IMR-90 (cell line): ENCODE measurements around the gene PLCB4. TPM values are rescaled to one million over a fixed set of nuclear protein-coding genes. Genes with fewer than 3 reads are reported as not detected.

Experiments
- ATAC-seq: fragments of 200-7000 bp; cut with Tn5 transposase; 2 replicates; pipeline ENCODE4 v1.9.1; 2020; ENCODE audit warnings: low read depth, mild to moderate bottlenecking, moderate library complexity
- BruUV-seq: library from RNA; stranded (reverse); fragments of 400-500 nt; replicated peaks from 2 replicates; lab custom pipeline; 2021; lab: Mats Ljungman, UMichigan
- CTCF ChIA-PET: fragments of 300-600 bp; formaldehyde crosslinking; extraction: SDS; loops from one replicate; lab custom pipeline; 2021; ENCODE audit warnings: antibody characterized with exemption; lab: Yijun Ruan, JAX
- POLR2A ChIA-PET: fragments of 300-600 bp; sonication (Branson Sonifier 250); formaldehyde crosslinking; loops from one replicate; lab custom pipeline; 2022; ENCODE audit warnings: antibody characterized with exemption; ENCODE audit not compliant: unreplicated experiment; lab: Charles Lee
- DNase-seq: peaks from one replicate; pipeline ENCODE4 v3.0.0; 2013
- H2AFZ ChIP-seq: replicated peaks from 2 replicates; pipeline ENCODE3; 2013; ENCODE audit warnings: low read length, mild to moderate bottlenecking; ENCODE audit not compliant: poor library complexity
- H2AK5ac ChIP-seq: 2 replicates; pipeline ENCODE4 v1.6.1; 2013; ENCODE audit warnings: low read depth, low read length, inconsistent platforms
- H2AK9ac ChIP-seq: replicated peaks from 2 replicates; pipeline ENCODE3; 2013; ENCODE audit warnings: mild to moderate bottlenecking, low read depth, low read length, moderate library complexity; ENCODE audit not compliant: poor library complexity
- H2BK120ac ChIP-seq: 2 replicates; pipeline ENCODE4 v1.6.1; 2013; ENCODE audit warnings: low read depth, low read length, inconsistent platforms
- H2BK15ac ChIP-seq: 3 replicates; pipeline ENCODE4 v1.6.1; 2013; ENCODE audit warnings: low read depth, low read length, inconsistent platforms
- H2BK20ac ChIP-seq: 2 replicates; pipeline ENCODE4 v1.6.1; 2013; ENCODE audit warnings: low read depth, mild to moderate bottlenecking, inconsistent platforms, low read length, moderate library complexity
- H2BK5ac ChIP-seq: 2 replicates; pipeline ENCODE4 v1.6.1; 2013; ENCODE audit warnings: mild to moderate bottlenecking, low read depth, low read length, inconsistent platforms; ENCODE audit not compliant: poor library complexity, severe bottlenecking
- H3K14ac ChIP-seq: replicated peaks from 2 replicates; pipeline ENCODE4 v1.6.1; 2013; ENCODE audit warnings: low read depth, low read length, inconsistent platforms
- H3K18ac ChIP-seq: 2 replicates; pipeline ENCODE4 v1.6.1; 2013; ENCODE audit warnings: low read depth, low read length, control low read depth
- H3K23ac ChIP-seq: 2 replicates; pipeline ENCODE4 v1.6.1; 2013; ENCODE audit warnings: low read depth, low read length, inconsistent platforms
- H3K27ac ChIP-seq: 2 replicates; pipeline ENCODE4 v1.5.1; 2013; ENCODE audit warnings: mild to moderate bottlenecking, control low read depth, low read length; ENCODE audit not compliant: insufficient read depth
- H3K27me3 ChIP-seq: 2 replicates; pipeline ENCODE4 v1.6.1; 2013; ENCODE audit warnings: low read length; ENCODE audit not compliant: control insufficient read depth, insufficient read depth
- H3K36me3 ChIP-seq: 2 replicates; pipeline ENCODE4 v1.6.1; 2013; ENCODE audit warnings: low read length, mixed read lengths; ENCODE audit not compliant: control insufficient read depth, insufficient read depth
- H3K4ac ChIP-seq: 2 replicates; pipeline ENCODE4 v1.6.1; 2013; ENCODE audit warnings: low read depth, low read length, inconsistent platforms
- H3K4me1 ChIP-seq: 2 replicates; pipeline ENCODE4 v1.6.1; 2013; ENCODE audit warnings: low read length, mixed read lengths; ENCODE audit not compliant: control insufficient read depth, insufficient read depth
- H3K4me2 ChIP-seq: 2 replicates; pipeline ENCODE4 v1.6.1; 2013; ENCODE audit warnings: low read depth, mild to moderate bottlenecking, control low read depth, low read length, moderate library complexity
- H3K4me3 ChIP-seq: 2 replicates; pipeline ENCODE4 v1.5.1; 2013; ENCODE audit warnings: low read depth, mild to moderate bottlenecking, control low read depth, low read length, moderate library complexity; ENCODE audit not compliant: insufficient read depth
- H3K56ac ChIP-seq: 2 replicates; pipeline ENCODE4 v1.6.1; 2013; ENCODE audit warnings: low read length, inconsistent platforms; ENCODE audit not compliant: insufficient read depth; ENCODE audit errors: extremely low read depth
- H3K79me1 ChIP-seq, 2 experiments: 2 replicates each; pipeline ENCODE4 v1.6.1; 2013; ENCODE audit warnings: low read length in 2 of 2, inconsistent platforms in 1 of 2, low read depth in 1 of 2
- H3K9ac ChIP-seq: 2 replicates; pipeline ENCODE4 v1.6.1; 2013; ENCODE audit warnings: low read depth, low read length, control low read depth
- H3K9me1 ChIP-seq: 2 replicates; pipeline ENCODE4 v1.6.1; 2013; ENCODE audit warnings: low read length, inconsistent platforms; ENCODE audit not compliant: insufficient read depth
- H3K9me3 ChIP-seq: 2 replicates; pipeline ENCODE4 v1.6.1; 2013; ENCODE audit warnings: low read length; ENCODE audit not compliant: control insufficient read depth, insufficient read depth
- H4K20me1 ChIP-seq: 2 replicates; pipeline ENCODE4 v1.6.1; 2013; ENCODE audit warnings: low read length, inconsistent platforms; ENCODE audit not compliant: insufficient read depth
- H4K5ac ChIP-seq: 2 replicates; pipeline ENCODE4 v1.6.1; 2013; ENCODE audit warnings: mild to moderate bottlenecking, low read depth, low read length, control low read depth
- H4K8ac ChIP-seq, 2 experiments: 2 replicates each; pipeline ENCODE4 v1.6.1; 2013; ENCODE audit warnings: low read depth in 2 of 2, low read length in 2 of 2, control low read depth in 1 of 2, inconsistent platforms in 1 of 2
- H4K91ac ChIP-seq: 2 replicates; pipeline ENCODE4 v1.6.1; 2013; ENCODE audit warnings: low read depth, low read length, inconsistent platforms; ENCODE audit not compliant: insufficient read depth
- CTCF ChIP-seq: conservative IDR thresholded peaks from 2 replicates; pipeline ENCODE4 v1.5.1; 2012; ENCODE audit warnings: mild to moderate bottlenecking, low read depth, low read length, improper control_type of control experiment
- MAFK ChIP-seq: IDR thresholded peaks from 2 replicates; pipeline ENCODE4 v1.6.1; 2012; ENCODE audit warnings: low read depth, low read length, improper control_type of control experiment
- RAD21 ChIP-seq: IDR thresholded peaks from 2 replicates; pipeline ENCODE4 v1.6.1; 2012; ENCODE audit warnings: low read length, improper control_type of control experiment
- WGBS, 2 experiments: methylation state at CpG; one replicate each; pipeline versions ENCODE4 v1.1.5 to v1.1.7; 2013; ENCODE audit warnings: missing lambda C conversion rate in 2 of 2; ENCODE audit not compliant: insufficient read length in 1 of 2; ENCODE audit errors: extremely low coverage in 2 of 2; 5-methylcytosine and 5-hydroxymethylcytosine counted together
- dilution Hi-C: fragments of 300-500 bp; cut with HindIII; formaldehyde crosslinking; loops from one replicate; pipeline ENCODE4 v1.14.3; 2018; ENCODE audit warnings: low sequenced_read_pairs; ENCODE audit not compliant: unreplicated experiment
- in situ Hi-C: fragments of 300-500 bp; cut with MboI; formaldehyde crosslinking; loops from 3 replicates; pipeline ENCODE4 v1.14.3; 2019; ENCODE audit warnings: low sequenced_read_pairs, inconsistent platforms, mixed read lengths
- intact Hi-C: fragments of 100-400 bp; cut with micrococcal nuclease; formaldehyde crosslinking; loops from 2 replicates; pipeline ENCODE4 v1.10.0; 2022
- polyA plus RNA-seq, 3 experiments: library from polyadenylated mRNA; depleted of rRNA; stranded (reverse); fragments of >200 nt; gene quantifications; 2 replicates each; pipeline ENCODE4 v1.2.3, GENCODE V29; 2012; ENCODE audit warnings: low replicate concordance in 1 of 3
- total RNA-seq: library from RNA; depleted of rRNA; stranded (reverse); fragments of >200 nt; gene quantifications from 2 replicates; pipeline ENCODE4 v1.2.3, GENCODE V29; 2012

PLCB4 gene
- total and polyA plus RNA-seq, 2 of the 4 experiments (the other 2 are of a cell fraction): 12.5 to 24.0 TPM

DNA sequence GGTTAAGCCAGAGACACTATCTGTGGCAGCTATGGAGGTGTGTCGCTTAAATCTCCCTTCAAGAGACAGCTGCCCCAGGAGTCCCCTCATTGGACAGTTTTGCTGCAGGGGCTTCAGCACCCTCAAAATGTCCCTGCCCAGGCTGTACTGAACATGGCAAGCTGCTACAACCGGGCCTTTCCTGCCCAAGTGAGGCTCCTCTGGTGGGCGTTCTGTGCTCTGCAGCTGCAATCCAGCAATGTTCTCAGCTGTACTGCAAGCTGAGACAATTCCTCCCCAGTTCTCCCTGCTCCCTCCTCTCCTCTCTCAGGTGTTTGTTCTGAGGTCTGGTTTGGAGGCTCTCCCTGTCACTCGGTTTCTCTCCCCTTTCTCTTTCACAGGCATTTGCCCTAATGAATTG lies 254.7 kb downstream of the PLCB4 start:
- BruUV-seq: no TSS peak
- WGBS, 2 experiments: 67% methylated on average over 1 of the region's 4 CpGs; no CpG with 5 or more reads in 1 of the 2 experiments
- no peak overlapping the region for H3K56ac ChIP-seq
- no peak overlapping the region for H4K8ac ChIP-seq
- H4K5ac ChIP-seq: no peak overlapping the region
- DNase-seq (no peak), ATAC-seq (no peak; the same call in 1 of the 2 replicates)
- intact Hi-C loops (no loop called here), in situ Hi-C loops (no loop called here), dilution Hi-C loops (no loop called here)
- no peaks in the 10 kb centered on the region for H3K27me3 ChIP-seq
- no peak overlapping the region for H2BK120ac ChIP-seq
- H3K9me3 ChIP-seq: no peaks in the 10 kb centered on the region
- no peak overlapping the region for H2AK9ac ChIP-seq
- H3K79me1 ChIP-seq: peaks cover 29 to 54% of the 10 kb centered on the region in 2 experiments
- H3K4ac ChIP-seq: no peak overlapping the region; the same call in 1 of the 2 replicates
- H3K23ac ChIP-seq: no peak overlapping the region
- H2BK15ac ChIP-seq: no peak overlapping the region
- peaks cover 8% of the 10 kb centered on the region for H3K4me1 ChIP-seq
- H3K4me3 ChIP-seq: no peak overlapping the region
- no peak overlapping the region for H2AK5ac ChIP-seq
- H3K27ac ChIP-seq: no peak overlapping the region
- 0 out of 2 replicates have a peak, but pooled peaks cover 4% of the 10 kb centered on the region for H4K20me1 ChIP-seq
- no peak overlapping the region for H3K9ac ChIP-seq
- peaks cover 2% of the 10 kb centered on the region; the same call in 1 of the 2 replicates for H3K36me3 ChIP-seq
- ChIA-PET POLR2A (no interaction called here), CTCF (interaction anchor here (0.6 to 1.1 kb wide), 2 partner anchors 16 to 22 kb away, joined by 3 to 4 read pairs; no protein-coding TSS in a partner anchor)
- no peak overlapping the region for H3K4me2 ChIP-seq
- peak; percentile 36; the same call in 1 of the 2 replicates for TF ChIP-seq RAD21
- TF ChIP-seq CTCF: peak; percentile 36
- no peak for TF ChIP-seq MAFK
- H2AFZ ChIP-seq: no peak overlapping the region
- no peak overlapping the region for H2BK5ac ChIP-seq
- no peak overlapping the region for H3K14ac ChIP-seq
- H3K9me1 ChIP-seq: peaks cover 14% of the 10 kb centered on the region
- H3K18ac ChIP-seq: no peak overlapping the region
- no peak overlapping the region for H2BK20ac ChIP-seq
- no peak overlapping the region for H4K91ac ChIP-seq
